ENCODE results near the gene C6orf52.
"Not testable (repeated sequence)": the region's sequence is repeated elsewhere in the genome, so short reads cannot be mapped to it uniquely, and the experiment has no call there.

C6orf52 gene

GRCh38 chr6:10696655-10697054 is 2.2 kb upstream of the C6orf52 start:
- DNase-seq (ENCODE audit: low read depth in 2 of 2) = no peak

- no peak for DNase-seq (ENCODE audit: low read depth in 2 of 2)
Measured at GRCh38 chr6:10695086-10695657, 756 bp upstream of the C6orf52 start.

DNA sequence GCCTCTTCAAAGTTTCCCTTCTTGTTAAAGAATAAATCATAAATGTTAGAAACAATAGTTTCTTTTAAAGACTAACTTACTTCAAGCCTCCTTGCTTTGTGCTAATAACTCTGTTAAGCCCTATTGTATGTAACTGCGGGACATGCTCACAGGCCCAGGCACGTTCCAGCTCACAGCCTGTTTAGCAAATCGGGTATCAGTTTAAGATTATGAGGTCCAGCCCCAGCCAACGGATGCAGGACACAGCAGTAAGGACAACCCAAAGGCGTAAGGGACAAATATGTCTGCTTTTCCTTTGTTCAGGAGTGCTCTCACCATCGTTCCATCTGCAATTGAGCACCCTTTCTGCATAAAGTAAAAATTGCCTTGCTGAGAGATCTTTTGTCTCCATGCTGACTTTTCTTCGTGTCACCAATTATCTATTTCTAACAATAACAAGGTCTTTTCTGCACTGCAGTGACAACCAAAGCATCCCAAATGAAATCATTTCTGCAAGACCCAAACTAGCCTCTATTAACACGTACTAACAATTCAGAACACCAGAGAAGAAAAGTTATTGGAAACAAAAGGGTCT is 1.4 kb downstream of the C6orf52 start:
- DNase-seq (ENCODE audit: low read depth in 2 of 2) = no peak

GRCh38 chr6:10690651-10691445 is 3.6 kb downstream of the C6orf52 start:
- no peak for DNase-seq (ENCODE audit: low read depth in 2 of 2)

DNA sequence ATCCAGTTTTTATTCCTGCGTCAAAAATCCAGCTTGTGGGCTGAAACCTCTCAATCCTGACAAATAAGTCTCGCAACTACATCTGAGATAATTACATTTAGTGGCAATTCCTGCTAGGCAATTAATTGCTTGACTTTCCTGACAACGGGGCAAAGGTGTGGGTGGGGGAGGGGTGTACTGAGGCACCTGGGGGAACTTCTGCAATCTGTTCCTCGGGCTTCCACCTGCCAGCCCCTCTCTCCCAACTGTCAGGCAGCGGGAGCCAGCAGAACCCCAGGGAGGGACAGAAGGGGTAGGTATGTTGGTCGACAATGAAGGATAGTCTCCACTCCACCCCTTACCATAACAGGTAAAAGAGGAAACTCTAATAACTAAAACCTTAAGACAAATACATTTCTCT is 6.8 kb downstream of the C6orf52 start:
- DNase-seq (ENCODE audit: low read depth in 2 of 2) = no peak

- DNase-seq (ENCODE audit: low read depth in 2 of 2) = no peak
Measured at GRCh38 chr6:10686901-10687300, 7.5 kb downstream of the C6orf52 start.

DNA sequence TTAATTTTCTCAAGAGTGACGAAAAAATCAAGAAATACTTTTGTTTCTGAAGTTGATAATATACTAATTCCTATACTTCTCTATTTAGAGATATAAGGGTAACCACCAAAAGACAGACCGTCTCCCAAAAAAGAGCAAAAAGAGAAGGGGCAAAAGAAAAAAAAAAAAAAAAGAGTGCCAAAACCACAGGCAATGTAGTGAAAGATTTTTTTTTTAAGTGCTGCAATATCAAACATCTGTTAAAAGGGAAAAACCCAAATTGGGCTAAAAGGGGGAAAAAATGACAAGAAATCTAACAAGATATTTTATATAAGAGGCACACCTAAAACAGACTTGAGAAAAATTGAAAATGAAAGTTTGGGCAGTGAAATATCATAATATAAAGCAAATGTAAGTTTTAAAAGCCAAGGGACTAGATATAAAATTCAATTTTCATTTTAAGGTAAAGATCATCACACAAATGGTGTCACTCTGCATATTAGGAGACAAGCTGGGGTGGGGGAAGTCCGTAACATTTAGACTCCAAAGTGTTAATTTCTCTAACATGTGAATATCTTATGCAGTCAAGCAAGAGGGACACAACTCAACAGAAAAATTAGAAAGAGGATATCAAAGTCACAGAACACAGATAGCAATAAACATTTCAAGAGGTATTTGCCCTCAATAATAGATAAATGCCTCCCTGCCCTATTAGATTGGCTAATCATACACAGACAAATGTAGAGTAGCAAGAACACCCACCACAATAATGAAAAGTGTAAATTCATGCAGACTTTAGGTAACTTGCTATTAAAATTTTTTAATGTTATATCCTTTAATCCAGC is 9.1 kb downstream of the C6orf52 start:
- DNase-seq (ENCODE audit: low read depth in 2 of 2) = no peak

- DNase-seq (ENCODE audit: low read depth in 2 of 2) = no peak
Measured at GRCh38 chr6:10684618-10685017, 9.8 kb downstream of the C6orf52 start.

- no peak for DNase-seq (ENCODE audit: low read depth in 2 of 2)
Measured at GRCh38 chr6:10682355-10682988, 11.9 kb downstream of the C6orf52 start.

DNA sequence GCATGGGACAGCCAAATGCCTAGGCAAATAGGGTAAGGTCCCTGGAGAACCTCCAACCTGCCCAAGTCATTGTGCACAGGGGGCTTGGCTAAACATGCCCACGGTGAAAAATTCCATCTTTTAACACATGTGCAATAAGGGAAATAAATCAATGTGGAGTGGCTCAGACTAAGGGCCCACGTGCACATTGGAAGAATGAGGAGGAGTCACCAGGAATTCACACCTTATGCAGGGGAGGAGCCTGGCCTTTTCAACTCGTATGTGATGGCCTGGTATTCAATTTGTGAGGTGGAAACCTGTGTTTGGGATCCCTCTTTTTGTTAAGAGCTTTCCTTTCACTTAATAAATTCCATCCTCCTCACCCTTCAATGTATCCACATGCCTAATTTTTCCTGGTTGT is 12.6 kb downstream of the C6orf52 start:
- no peak for DNase-seq (ENCODE audit: low read depth in 2 of 2)

DNA sequence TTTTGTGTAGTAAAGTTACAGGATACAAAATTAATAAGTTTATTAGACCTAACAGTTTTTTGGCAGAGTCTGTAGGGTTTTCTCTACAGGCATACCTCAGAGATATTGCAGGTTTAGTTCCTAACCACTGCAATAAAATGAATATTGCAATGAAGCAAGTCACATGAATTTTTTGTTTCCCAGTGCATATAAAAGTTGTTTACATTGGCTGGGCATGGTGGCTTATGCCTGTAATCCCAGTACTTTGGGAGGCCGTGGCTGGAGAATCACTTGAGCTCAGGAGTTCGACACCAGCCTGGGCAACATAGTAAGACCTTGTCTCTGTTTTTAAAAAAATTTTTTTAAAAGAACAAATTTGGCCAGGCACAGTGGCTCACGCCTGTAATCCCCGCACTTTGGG is 16.0 kb downstream of the C6orf52 start:
- no peak for DNase-seq (ENCODE audit: low read depth in 2 of 2)

- no peak for DNase-seq (ENCODE audit: low read depth in 2 of 2)
Measured at GRCh38 chr6:10676403-10676802, 18.0 kb downstream of the C6orf52 start.

DNA sequence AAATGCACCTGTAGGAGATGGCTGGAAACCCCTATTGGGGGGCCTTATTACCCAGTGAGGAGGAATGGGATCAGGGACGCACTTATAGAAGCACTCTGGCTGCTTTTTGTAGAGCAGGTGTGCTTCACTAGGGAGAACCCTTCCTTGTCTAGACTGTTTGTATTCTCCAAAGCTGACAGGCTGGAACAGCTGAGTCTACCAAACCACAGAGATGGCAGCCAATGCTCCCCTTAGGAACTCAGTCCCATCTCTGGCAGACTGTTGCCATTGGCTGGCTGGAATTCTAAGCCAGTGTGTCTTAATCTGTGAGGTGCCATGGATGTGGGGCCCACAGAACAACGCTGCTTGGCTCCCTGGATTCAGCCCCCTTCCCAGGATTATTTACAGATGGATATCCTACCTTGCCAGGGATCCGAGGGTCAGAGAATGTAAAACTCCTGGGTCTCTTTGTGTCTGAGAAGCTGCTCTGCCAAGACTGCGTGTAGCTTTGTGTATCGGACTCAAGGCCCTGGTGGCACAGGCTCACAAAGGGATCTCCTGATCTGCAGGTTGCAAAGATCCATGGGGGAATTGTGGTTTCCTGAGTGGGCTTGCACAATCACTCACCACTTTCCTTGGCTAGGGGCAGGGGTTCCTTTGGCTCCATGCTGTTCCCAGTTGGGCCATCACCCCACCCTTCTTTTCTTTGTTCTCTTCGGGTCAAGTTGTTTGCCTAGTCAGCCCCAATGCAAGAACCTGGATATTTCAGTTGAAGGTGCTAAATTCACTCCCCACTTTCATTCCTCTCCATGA is 26.1 kb downstream of the C6orf52 start:
- no peak for DNase-seq (ENCODE audit: low read depth in 2 of 2)

GRCh38 chr6:10665595-10665994 is 28.8 kb downstream of the C6orf52 start:
- DNase-seq (ENCODE audit: low read depth in 2 of 2) = not testable (repeated sequence)

GRCh38 chr6:10662742-10663141 is 31.7 kb downstream of the C6orf52 start:
- no peak for DNase-seq (ENCODE audit: low read depth in 2 of 2)

DNA sequence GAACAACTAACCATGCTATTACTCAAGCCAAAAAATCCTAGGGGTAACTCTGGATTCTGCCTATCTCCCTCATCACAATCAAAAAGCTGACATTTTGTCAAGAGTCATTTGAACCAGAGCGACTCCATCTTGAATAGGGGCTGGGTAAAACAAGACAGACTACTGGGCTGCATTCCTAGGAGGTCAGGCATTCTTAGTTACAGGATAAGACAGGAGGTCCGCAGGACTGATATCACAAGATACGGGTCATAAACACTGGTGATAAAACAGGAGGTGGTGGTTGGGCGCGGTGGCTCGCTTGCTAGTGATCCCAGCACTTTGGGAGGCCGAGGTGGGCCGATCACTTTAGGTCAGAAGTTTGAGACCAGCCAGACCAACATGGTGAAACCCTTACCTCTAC is 32.2 kb downstream of the C6orf52 start:
- DNase-seq (ENCODE audit: low read depth in 2 of 2) = no peak

- not testable (repeated sequence) for DNase-seq (ENCODE audit: low read depth in 2 of 2)
Measured at GRCh38 chr6:10660431-10661191, 33.8 kb downstream of the C6orf52 start.

DNA sequence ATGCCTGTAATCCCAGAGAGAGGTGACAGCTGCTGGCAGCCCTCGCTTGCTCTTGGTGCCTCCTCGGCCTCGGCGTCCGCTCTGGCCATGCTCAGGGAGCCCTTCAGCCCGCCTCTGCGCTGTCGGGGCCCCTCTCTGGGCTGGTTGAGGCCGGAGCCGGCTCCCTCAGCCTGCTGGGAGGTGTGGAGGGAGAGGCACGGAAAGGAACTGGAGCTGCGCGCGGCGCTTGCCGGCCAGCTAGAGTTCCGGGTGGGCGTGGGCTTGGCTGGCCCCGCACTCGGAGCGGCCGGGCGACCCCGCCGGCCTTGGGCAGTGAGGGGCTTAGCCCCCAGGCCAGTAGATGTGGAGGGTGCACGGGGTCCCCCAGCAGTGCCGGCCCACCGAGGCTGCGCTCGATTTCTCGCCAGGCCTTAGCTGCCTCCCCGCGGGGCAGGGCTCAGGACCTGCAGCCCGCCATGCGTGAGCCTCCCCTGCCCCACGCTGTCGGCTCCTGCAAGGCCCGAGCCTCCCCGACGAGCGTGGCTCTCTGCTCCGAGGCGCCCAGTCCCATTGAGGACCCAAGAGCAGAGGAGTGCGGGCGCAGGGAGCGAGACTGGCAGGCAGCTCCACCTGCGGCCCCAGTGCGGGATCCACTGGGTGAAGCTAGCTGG is 34.6 kb downstream of the C6orf52 start:
- DNase-seq (ENCODE audit: low read depth in 2 of 2) = no peak

DNA sequence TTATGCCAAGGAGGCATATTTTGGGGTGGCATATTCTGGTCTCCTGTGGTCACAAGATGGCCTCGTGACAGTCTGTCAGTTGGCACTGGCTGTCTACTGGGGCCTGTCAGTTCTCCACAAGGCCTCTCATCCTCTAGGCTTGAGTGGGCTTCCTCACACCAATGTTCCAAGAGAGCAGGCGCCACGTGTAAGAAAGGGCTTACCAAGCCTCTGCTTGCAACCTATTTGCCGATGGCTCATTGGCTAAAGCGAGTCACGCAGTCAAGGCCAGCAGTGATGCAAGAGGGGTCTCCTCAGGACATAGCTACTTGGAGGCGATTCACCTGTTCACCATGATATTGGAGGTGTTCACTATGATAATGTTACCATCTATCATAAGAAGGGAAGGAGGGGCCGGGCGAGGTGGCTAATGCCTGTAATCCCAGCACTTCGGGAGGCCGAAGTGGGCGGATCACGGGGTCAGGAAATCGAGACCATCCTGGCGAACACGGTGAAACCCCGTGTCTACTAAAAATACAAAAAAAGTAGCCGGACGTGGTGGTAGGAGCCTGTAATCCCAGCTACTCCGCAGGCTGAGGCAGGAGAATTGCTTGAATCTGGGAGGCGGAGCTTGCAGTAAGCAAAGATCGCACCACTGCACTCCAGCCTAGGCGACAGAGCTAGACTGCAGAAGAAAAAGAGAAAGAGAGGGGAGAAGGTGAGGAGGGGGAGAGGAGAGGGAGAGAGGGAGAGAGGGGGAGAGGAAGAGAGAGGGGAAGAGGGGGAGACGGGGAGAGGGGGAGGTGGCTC is 35.3 kb downstream of the C6orf52 start:
- DNase-seq (ENCODE audit: low read depth in 2 of 2) = no peak

Measured in stimulated activated CD8-positive, alpha-beta memory T cell treated with anti-CD3 and anti-CD28 coated beads, Interleukin-2, amount 100 ng/mL, for 1 hour (primary cell).